Measurements from ENCODE around the gene POLG. TPM values are rescaled to one million over a fixed set of nuclear protein-coding genes. Genes with fewer than 3 reads are reported as not detected.

The POLG gene
- total RNA-seq, 1 donor, result 84.7 TPM

- Histone ChIP-seq H3K27me3 (ENCODE audit: insufficient read depth, low read length) (no peaks in the 10 kb centered on the region), H3K4me3 (ENCODE audit: low read length) (no peak overlapping the region), H3K9me3 (ENCODE audit: low read depth, low read length) (no peaks in the 10 kb centered on the region), H3K4me1 (ENCODE audit: insufficient read depth, low read length) (peaks cover 53% of the 10 kb centered on the region)
These were observed 6.0 kb downstream of the POLG start for GRCh38 chr15:89328398-89329254.

- H3K4me3 ChIP-seq (ENCODE audit: low read length), result no peak overlapping the region
- no peaks in the 10 kb centered on the region for H3K27me3 ChIP-seq (ENCODE audit: insufficient read depth, low read length)
- no peaks in the 10 kb centered on the region for H3K9me3 ChIP-seq (ENCODE audit: low read depth, low read length)
- peaks cover 38% of the 10 kb centered on the region for H3K4me1 ChIP-seq (ENCODE audit: insufficient read depth, low read length)
These were observed 7.5 kb downstream of the POLG start for GRCh38 chr15:89327113-89327512.

- Histone ChIP-seq H3K9me3 (ENCODE audit: low read depth, low read length) (no peaks in the 10 kb centered on the region), H3K4me3 (ENCODE audit: low read length) (no peak overlapping the region), H3K4me1 (ENCODE audit: insufficient read depth, low read length) (peaks cover 30% of the 10 kb centered on the region), H3K27me3 (ENCODE audit: insufficient read depth, low read length) (no peaks in the 10 kb centered on the region)
These were observed 8.3 kb downstream of the POLG start for GRCh38 chr15:89326316-89326715.

GRCh38 chr15:89325039-89325803 lies 9.4 kb downstream of the POLG start:
- H3K27me3 ChIP-seq (ENCODE audit: insufficient read depth, low read length), result no peaks in the 10 kb centered on the region
- H3K9me3 ChIP-seq (ENCODE audit: low read depth, low read length), result no peaks in the 10 kb centered on the region
- H3K4me3 ChIP-seq (ENCODE audit: low read length), result no peak overlapping the region
- H3K4me1 ChIP-seq (ENCODE audit: insufficient read depth, low read length), result peaks cover 19% of the 10 kb centered on the region

GRCh38 chr15:89323825-89324224 lies 10.8 kb downstream of the POLG start:
- no peaks in the 10 kb centered on the region for H3K9me3 ChIP-seq (ENCODE audit: low read depth, low read length)
- no peaks in the 10 kb centered on the region for H3K27me3 ChIP-seq (ENCODE audit: insufficient read depth, low read length)
- H3K4me3 ChIP-seq (ENCODE audit: low read length), result no peak overlapping the region
- peaks cover 5% of the 10 kb centered on the region for H3K4me1 ChIP-seq (ENCODE audit: insufficient read depth, low read length)

GRCh38 chr15:89322822-89323221 lies 11.8 kb downstream of the POLG start:
- H3K27me3 ChIP-seq (ENCODE audit: insufficient read depth, low read length), result no peaks in the 10 kb centered on the region
- H3K9me3 ChIP-seq (ENCODE audit: low read depth, low read length), result no peaks in the 10 kb centered on the region
- no peaks in the 10 kb centered on the region for H3K4me1 ChIP-seq (ENCODE audit: insufficient read depth, low read length)
- no peak overlapping the region for H3K4me3 ChIP-seq (ENCODE audit: low read length)

DNA sequence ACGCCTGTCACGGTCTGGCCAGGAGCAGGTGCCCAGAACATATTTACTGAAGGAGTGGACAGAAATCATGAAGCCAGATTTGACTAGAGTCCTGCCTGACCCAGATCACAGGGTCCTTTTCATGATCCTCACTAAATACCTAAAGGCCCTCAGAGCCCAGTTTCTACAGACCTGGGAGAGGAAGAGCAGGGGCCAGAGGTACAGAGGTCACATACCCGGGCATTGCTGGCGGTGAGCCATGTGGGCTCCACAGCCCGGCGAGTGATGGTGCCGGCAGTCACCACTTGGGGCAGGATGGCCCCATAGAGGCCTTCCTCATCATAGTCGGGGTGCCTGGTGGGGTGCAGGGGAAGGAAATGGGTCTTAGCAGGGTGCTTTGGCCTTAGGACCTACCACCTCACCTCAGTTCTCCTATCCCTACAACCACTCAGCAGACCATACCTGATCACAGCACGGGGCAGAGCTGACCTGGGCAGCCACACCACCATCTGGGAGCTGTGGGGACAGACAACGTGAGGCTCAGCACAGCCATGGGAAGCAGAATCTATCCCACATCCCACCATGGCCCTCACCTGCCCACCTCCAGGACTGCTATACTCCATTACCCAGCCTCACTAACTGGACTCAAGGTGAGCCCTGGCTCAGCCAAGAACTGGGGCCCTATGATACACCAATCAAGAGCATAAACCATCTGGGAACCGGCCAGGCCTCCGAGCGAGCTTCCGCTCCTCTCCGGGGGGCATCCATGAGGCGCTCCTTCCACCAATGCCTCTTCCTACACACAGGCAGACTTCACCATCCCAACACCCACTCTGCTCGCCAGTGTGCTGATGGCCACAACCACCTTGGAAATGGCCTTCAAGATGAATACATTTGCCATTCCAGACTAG lies 12.9 kb downstream of the POLG start:
- H3K27me3 ChIP-seq (ENCODE audit: insufficient read depth, low read length), result no peaks in the 10 kb centered on the region
- no peaks in the 10 kb centered on the region for H3K9me3 ChIP-seq (ENCODE audit: low read depth, low read length)
- no peaks in the 10 kb centered on the region for H3K4me1 ChIP-seq (ENCODE audit: insufficient read depth, low read length)
- H3K4me3 ChIP-seq (ENCODE audit: low read length), result no peak overlapping the region

DNA sequence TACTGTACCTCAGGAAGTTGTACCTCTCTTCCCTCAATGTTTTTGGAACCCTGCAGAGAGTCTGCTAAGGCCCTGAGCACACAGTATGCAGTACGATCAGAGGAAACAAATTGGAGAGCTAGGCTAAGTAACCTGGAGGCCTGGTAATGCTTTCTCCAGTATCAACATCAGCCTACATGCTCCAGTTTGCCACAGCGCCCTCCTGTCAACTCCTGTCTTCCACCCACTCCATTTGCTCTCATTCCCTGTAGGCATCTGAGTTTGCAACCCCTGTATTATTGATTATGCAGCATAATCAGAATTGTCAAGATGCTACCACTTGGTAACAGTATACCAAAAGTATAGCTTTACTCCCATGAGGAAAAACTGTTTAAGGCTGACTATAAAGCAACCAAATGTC lies 14.4 kb downstream of the POLG start:
- Histone ChIP-seq H3K9me3 (ENCODE audit: low read depth, low read length) (no peaks in the 10 kb centered on the region), H3K4me1 (ENCODE audit: insufficient read depth, low read length) (no peaks in the 10 kb centered on the region), H3K27me3 (ENCODE audit: insufficient read depth, low read length) (no peaks in the 10 kb centered on the region), H3K4me3 (ENCODE audit: low read length) (no peak overlapping the region)

- H3K27me3 ChIP-seq (ENCODE audit: insufficient read depth, low read length), result no peaks in the 10 kb centered on the region
- no peaks in the 10 kb centered on the region for H3K9me3 ChIP-seq (ENCODE audit: low read depth, low read length)
- H3K4me3 ChIP-seq (ENCODE audit: low read length), result no peak overlapping the region
- H3K4me1 ChIP-seq (ENCODE audit: insufficient read depth, low read length), result no peaks in the 10 kb centered on the region
These were observed 14.9 kb downstream of the POLG start for GRCh38 chr15:89319678-89320077.

DNA sequence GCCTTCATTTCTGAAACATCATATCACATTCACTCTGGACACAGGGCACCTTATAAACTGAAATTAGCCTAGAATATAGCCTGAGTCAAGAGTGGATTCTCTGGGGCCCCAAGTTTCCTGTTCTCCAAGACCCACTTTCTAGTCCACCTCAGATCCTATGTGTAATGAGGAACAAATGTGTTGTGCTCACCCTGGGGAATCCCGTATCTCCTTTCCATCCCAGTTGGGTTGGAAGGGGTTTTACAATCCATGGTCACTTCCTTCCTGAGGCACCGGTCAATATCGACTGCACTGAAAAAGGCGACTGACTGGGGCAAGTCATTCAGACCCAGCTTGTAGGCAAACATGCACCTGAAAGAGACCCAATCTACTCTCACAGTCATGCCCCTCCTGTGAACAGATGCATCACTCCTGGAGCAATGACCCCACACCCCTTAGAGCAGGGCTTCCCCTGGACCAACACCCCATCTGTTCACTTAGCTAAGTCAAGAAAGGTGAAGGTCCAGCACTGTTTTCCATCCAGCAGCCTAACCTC lies 17.4 kb downstream of the POLG start:
- Histone ChIP-seq H3K27me3 (ENCODE audit: insufficient read depth, low read length) (no peaks in the 10 kb centered on the region), H3K4me3 (ENCODE audit: low read length) (no peak overlapping the region), H3K4me1 (ENCODE audit: insufficient read depth, low read length) (no peaks in the 10 kb centered on the region), H3K9me3 (ENCODE audit: low read depth, low read length) (no peaks in the 10 kb centered on the region)

DNA sequence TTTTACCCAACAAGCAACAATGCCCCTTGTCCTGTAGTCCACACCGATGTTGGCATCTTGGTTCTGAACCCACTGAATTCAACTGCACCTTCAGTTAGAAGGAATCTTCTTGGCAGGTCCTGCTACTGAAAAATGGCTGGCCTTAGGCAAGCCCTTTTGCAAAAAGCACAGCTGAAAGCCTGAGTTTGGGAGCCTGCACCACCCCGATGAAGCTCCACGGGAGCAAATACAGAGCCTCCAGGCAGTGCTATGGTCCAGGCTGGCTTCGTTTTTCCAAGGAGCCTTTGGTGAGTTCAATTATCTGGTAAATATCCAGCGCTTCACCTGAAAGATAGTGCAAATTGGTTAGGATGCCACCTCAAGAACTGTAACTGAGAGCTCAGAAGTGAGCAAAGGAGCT lies 18.1 kb downstream of the POLG start:
- Histone ChIP-seq H3K27me3 (ENCODE audit: insufficient read depth, low read length) (no peaks in the 10 kb centered on the region), H3K4me3 (ENCODE audit: low read length) (no peak overlapping the region), H3K4me1 (ENCODE audit: insufficient read depth, low read length) (no peaks in the 10 kb centered on the region), H3K9me3 (ENCODE audit: low read depth, low read length) (no peaks in the 10 kb centered on the region)

DNA sequence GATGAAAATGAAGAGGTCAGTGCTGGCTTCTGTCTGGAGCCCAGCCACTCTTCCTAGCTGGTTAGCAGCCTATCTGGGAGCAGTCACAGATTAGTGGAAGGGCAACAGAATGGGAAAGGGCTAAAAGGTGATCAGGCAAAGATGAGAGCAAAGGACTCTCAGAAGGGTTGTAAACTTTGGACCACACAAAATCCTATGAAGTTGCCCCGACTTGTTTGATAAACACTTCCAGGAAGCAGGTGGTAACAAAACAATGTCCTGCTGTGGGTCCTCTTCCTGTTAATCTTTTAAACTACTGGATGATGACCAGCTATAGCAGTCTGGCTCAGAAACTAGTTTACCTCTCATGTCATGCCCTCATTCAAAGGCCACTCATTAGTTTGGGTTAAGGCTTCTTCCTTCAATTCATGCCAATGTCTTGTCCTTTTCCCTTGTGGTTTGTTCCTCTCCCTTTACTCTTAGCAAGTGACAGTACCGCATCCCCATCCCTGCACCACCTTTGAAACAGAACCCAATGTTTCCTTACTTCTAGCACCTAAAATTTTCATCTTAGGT lies 19.2 kb downstream of the POLG start:
- Histone ChIP-seq H3K27me3 (ENCODE audit: insufficient read depth, low read length) (no peaks in the 10 kb centered on the region), H3K4me3 (ENCODE audit: low read length) (no peak overlapping the region), H3K4me1 (ENCODE audit: insufficient read depth, low read length) (no peaks in the 10 kb centered on the region), H3K9me3 (ENCODE audit: low read depth, low read length) (no peaks in the 10 kb centered on the region)

DNA sequence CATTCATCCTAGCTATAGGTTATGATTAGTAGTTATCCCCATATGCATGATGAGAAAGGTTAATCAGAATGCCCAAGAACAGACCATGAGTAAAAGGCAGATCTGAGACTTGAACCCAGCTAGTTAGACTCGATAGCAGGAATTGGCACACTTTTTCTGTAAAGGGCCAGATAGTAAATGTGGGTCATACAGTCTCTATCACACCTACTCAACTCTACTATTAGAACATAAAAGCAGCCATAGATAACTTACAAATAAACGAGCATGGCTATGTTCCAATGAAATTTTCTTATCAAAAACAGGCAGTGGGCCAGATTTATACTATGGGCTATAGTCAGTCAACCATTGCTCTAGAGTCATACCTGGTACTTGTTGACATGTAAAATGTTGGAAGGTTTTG lies 24.6 kb downstream of the POLG start:
- H3K9me3 ChIP-seq (ENCODE audit: low read depth, low read length), result no peaks in the 10 kb centered on the region
- H3K27me3 ChIP-seq (ENCODE audit: insufficient read depth, low read length), result no peaks in the 10 kb centered on the region
- H3K4me3 ChIP-seq (ENCODE audit: low read length), result no peak overlapping the region
- H3K4me1 ChIP-seq (ENCODE audit: insufficient read depth, low read length), result no peaks in the 10 kb centered on the region

- Histone ChIP-seq H3K4me1 (ENCODE audit: insufficient read depth, low read length) (no peaks in the 10 kb centered on the region), H3K9me3 (ENCODE audit: low read depth, low read length) (no peaks in the 10 kb centered on the region)
These were observed 26.4 kb downstream of the POLG start for GRCh38 chr15:89308236-89308635.

More at GRCh38 chr15:89308236-89308635, 26.4 kb downstream of the POLG start:
- H3K27me3 ChIP-seq (ENCODE audit: insufficient read depth, low read length), result no peaks in the 10 kb centered on the region
- H3K4me3 ChIP-seq (ENCODE audit: low read length), result no peak overlapping the region

Data from mononuclear cell (primary cell).